ENCODE data around the gene TMPRSS11E. TPM values are rescaled to one million over a fixed set of nuclear protein-coding genes. Genes with fewer than 3 reads are reported as not detected.

Gene TMPRSS11E
- total RNA-seq, 1 donor from 2014 or later: not detected

DNA sequence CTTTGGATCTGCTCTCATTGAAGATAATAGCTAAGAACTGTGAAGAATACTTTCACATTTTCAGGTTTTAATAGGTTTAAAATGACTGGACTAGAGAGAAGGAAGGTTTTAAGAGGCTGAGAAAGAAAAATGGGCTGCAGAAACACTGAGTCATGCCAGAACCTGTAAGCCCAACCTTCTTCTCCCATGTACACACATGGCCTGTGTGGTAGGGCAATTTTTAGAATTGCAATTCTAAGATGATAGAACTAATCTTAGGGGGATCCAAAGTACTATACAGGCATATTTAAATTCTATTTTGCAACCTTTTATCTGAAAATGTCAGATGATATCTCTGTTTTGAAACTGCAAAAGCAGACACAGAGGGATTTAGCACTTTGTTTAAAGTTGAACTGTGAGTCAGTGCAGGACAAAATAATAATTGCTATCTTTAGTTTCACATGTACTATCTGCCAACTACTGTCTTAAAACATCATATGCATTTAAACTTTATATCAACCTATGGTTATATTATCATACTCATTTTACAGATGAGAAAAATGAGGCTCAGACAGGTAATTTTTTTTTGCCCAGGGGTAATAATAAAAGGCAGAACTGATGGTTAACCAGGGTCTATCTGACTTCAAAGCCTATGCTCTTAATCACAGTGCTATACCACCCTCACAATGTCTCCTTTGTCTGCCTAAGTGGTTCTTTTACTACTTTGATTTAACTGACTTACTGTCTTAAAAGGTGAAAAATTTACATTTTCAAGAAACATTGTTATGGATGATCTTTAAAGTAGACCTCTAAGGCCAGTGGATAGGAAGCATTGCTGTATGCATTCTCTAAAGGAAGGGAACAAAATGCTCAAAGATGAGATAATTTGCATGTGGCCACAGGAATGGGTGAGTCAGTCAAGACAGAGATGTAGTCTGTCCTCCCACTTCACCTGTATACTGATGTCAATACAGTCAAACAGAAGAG is 4.3 kb downstream of the TMPRSS11E start:
- Mint-ChIP-seq H3K27me3 (ENCODE audit: insufficient read depth, low read depth) (no peaks in the 10 kb centered on the region), H3K4me3 (no peak overlapping the region), H3K36me3 (no peaks in the 10 kb centered on the region), H3K9me3 (no peaks in the 10 kb centered on the region), H3K27ac (no peak overlapping the region), H3K4me1 (no peaks in the 10 kb centered on the region)
- Histone ChIP-seq H3K4me2 (no peak overlapping the region), H3K9ac (no peak overlapping the region), H3K4me3 (no peak overlapping the region), H3F3A (ENCODE audit: low read depth) (no peaks in the 10 kb centered on the region), H2AFZ (replicated peaks) (peak overlapping the region; percentile 22), H3K27ac (no peak overlapping the region), H3K36me3 (no peaks in the 10 kb centered on the region), H3K27me3 (no peaks in the 10 kb centered on the region), H3K4me1 (no peaks in the 10 kb centered on the region), H3K79me2 (ENCODE audit: low read depth) (no peaks in the 10 kb centered on the region), H4K20me1 (ENCODE audit: low read depth) (no peaks in the 10 kb centered on the region), H3K9me3 (ENCODE audit: low read depth) (no peaks in the 10 kb centered on the region)
- TF ChIP-seq EZH2 (IDR thresholded peaks at IDR 0.05): no peak
- TF ChIP-seq EZH2phosphoT487 (IDR thresholded peaks at IDR 0.05): no peak
- TF ChIP-seq, protein P1, sequence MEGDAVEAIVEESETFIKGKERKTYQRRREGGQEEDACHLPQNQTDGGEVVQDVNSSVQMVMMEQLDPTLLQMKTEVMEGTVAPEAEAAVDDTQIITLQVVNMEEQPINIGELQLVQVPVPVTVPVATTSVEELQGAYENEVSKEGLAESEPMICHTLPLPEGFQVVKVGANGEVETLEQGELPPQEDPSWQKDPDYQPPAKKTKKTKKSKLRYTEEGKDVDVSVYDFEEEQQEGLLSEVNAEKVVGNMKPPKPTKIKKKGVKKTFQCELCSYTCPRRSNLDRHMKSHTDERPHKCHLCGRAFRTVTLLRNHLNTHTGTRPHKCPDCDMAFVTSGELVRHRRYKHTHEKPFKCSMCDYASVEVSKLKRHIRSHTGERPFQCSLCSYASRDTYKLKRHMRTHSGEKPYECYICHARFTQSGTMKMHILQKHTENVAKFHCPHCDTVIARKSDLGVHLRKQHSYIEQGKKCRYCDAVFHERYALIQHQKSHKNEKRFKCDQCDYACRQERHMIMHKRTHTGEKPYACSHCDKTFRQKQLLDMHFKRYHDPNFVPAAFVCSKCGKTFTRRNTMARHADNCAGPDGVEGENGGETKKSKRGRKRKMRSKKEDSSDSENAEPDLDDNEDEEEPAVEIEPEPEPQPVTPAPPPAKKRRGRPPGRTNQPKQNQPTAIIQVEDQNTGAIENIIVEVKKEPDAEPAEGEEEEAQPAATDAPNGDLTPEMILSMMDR (IDR thresholded peaks at IDR 0.05): no peak
- DNase-seq (ENCODE audit: low spot score): no peak

DNA sequence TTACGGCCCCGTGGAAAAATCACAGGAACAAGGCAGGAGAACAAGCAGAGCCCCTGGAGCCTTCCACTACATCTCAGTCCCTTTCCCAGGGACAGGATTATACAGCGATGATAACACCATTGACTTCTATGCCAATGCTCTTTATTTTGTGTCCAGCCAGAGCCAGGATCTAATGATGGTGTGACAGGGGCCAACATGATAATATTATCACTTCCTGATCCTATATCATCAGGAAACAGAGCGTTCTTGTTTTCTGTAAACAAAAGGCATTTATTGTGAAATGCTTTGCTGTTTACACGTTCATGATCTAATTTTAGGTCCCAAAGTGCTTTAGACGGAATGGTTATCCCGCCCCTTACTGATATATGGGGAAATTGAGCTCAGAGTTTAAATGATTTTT is 12.8 kb downstream of the TMPRSS11E start:
- Mint-ChIP-seq H3K9me3 (no peaks in the 10 kb centered on the region), H3K27me3 (ENCODE audit: insufficient read depth, low read depth) (no peaks in the 10 kb centered on the region), H3K4me1 (no peaks in the 10 kb centered on the region), H3K4me3 (no peak overlapping the region), H3K36me3 (no peaks in the 10 kb centered on the region), H3K27ac (no peak overlapping the region)
- no peak for DNase-seq (ENCODE audit: low spot score)
- TF ChIP-seq, protein P1 (IDR thresholded peaks at IDR 0.05): no peak
- no peak for TF ChIP-seq EZH2 (IDR thresholded peaks at IDR 0.05)
- no peak for TF ChIP-seq EZH2phosphoT487 (IDR thresholded peaks at IDR 0.05)
- H3F3A ChIP-seq (ENCODE audit: low read depth): no peaks in the 10 kb centered on the region
- no peaks in the 10 kb centered on the region for H3K79me2 ChIP-seq (ENCODE audit: low read depth)
- H3K9me3 ChIP-seq (ENCODE audit: low read depth): no peaks in the 10 kb centered on the region
- H3K27ac ChIP-seq: no peak overlapping the region
- no peak overlapping the region for H3K4me2 ChIP-seq
- no peaks in the 10 kb centered on the region for H3K4me1 ChIP-seq
- H3K36me3 ChIP-seq: no peaks in the 10 kb centered on the region
- no peak overlapping the region for H2AFZ ChIP-seq (replicated peaks)
- H3K9ac ChIP-seq: no peak overlapping the region
- H3K4me3 ChIP-seq: no peak overlapping the region
- no peaks in the 10 kb centered on the region for H3K27me3 ChIP-seq
- H4K20me1 ChIP-seq (ENCODE audit: low read depth): no peaks in the 10 kb centered on the region

DNA sequence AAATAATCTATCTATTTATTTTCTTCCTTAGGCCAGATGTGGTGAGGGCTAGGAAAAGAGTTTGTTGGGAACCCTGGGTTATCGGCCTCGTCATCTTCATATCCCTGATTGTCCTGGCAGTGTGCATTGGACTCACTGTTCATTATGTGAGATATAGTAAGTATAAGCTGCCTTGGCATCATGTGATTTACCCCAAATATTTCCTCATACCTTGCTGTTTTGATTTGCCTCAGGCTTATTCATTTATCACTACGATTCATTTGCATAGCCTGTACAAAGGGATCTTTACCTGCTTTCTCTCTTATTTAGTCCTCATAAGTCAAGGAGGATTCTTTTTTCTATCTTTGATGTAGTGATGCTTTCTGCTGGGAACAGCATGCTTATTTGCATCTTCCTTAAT is 14.5 kb downstream of the TMPRSS11E start:
- TF ChIP-seq EZH2phosphoT487 (IDR thresholded peaks at IDR 0.05) (no peak), EZH2 (IDR thresholded peaks at IDR 0.05) (no peak)
- TF ChIP-seq, protein P1 (IDR thresholded peaks at IDR 0.05): no peak
- DNase-seq (ENCODE audit: low spot score): no peak
- no peak overlapping the region for H3K27ac Mint-ChIP-seq
- no peaks in the 10 kb centered on the region for H3K27me3 ChIP-seq
- no peaks in the 10 kb centered on the region for H3K9me3 Mint-ChIP-seq
- no peaks in the 10 kb centered on the region for H3K4me1 Mint-ChIP-seq
- peaks cover 2% of the 10 kb centered on the region for H3K27me3 Mint-ChIP-seq (ENCODE audit: insufficient read depth, low read depth)
- H3K36me3 ChIP-seq: no peaks in the 10 kb centered on the region
- no peak overlapping the region for H3K27ac ChIP-seq
- H3K4me3 Mint-ChIP-seq: no peak overlapping the region
- no peaks in the 10 kb centered on the region for H3K4me1 ChIP-seq
- no peaks in the 10 kb centered on the region for H3K9me3 ChIP-seq (ENCODE audit: low read depth)
- H2AFZ ChIP-seq (replicated peaks): no peak overlapping the region
- H3K79me2 ChIP-seq (ENCODE audit: low read depth): no peaks in the 10 kb centered on the region
- no peak overlapping the region for H3K4me3 ChIP-seq
- H3K4me2 ChIP-seq: no peak overlapping the region
- H3K9ac ChIP-seq: no peak overlapping the region
- no peaks in the 10 kb centered on the region for H3F3A ChIP-seq (ENCODE audit: low read depth)
- no peaks in the 10 kb centered on the region for H3K36me3 Mint-ChIP-seq
- H4K20me1 ChIP-seq (ENCODE audit: low read depth): no peaks in the 10 kb centered on the region
